Activated naive CD4-positive, alpha-beta T cell treated with anti-CD3 and anti-CD28 coated beads for 36 hours (primary cell): Measurements from ENCODE around the gene NPY4R. TPM values are rescaled to one million over a fixed set of nuclear protein-coding genes. Genes with fewer than 3 reads are reported as not detected.

ENCODE experiments used
- total RNA-seq, 2 experiments: library from RNA; stranded (reverse); gene quantifications; one replicate each; pipeline ENCODE4 v1.2.3, GENCODE V29; 2021

The NPY4R gene
- total RNA-seq, 2 experiments from 2014 or later, result not detected

Other genes starting within 250 kb of the NPY4R start
- gene ANTXRL, start 179.0 kb downstream of the NPY4R start, total RNA-seq, result not detected
- gene ANXA8L1, start 90.2 kb downstream of the NPY4R start, total RNA-seq, result not detected
- not detected for gene GPRIN2, start 90.7 kb upstream of the NPY4R start, total RNA-seq
- under 1 TPM; 0.30 to 0.43 TPM for gene SYT15, start 113.2 kb upstream of the NPY4R start, total RNA-seq